ENCODE measurements around the gene HOXC4.
"Not testable (repeated sequence)": the region's sequence is repeated elsewhere in the genome, so short reads cannot be mapped to it uniquely, and the experiment has no call there.

GRCh38 chr12:54080008-54080924 lies 26.6 kb downstream of the HOXC4 start:
- TF ChIP-seq CTCF (IDR thresholded peaks at IDR 0.05 in 4 of 5, conservative IDR thresholded peaks at IDR 0.05 in 1 of 5); POLR2A (IDR thresholded peaks at IDR 0.05): not testable (repeated sequence)
